ENCODE measurements around the gene BTRC.

DNA sequence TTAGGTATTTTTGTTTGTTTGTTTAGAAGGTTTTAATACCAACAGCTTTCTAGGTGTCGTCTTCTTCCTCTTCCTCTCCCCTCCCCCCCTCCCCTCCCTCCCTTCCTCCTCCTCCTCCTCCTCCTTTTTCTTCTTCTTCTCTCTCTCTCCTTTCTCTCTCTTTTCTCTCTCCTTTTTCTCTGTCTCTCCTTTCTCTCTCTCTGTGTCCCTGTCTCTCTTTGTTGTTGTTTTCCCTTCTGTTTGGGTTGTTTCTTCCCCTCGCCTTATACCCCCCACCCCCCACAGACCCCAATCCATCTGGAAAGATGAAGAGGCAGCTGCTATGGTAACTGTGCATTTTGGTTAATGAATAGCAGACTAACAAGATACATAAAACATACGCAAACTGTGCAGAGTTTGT is 75.5 kb downstream of the BTRC start:
- TF ChIP-seq, protein P1, sequence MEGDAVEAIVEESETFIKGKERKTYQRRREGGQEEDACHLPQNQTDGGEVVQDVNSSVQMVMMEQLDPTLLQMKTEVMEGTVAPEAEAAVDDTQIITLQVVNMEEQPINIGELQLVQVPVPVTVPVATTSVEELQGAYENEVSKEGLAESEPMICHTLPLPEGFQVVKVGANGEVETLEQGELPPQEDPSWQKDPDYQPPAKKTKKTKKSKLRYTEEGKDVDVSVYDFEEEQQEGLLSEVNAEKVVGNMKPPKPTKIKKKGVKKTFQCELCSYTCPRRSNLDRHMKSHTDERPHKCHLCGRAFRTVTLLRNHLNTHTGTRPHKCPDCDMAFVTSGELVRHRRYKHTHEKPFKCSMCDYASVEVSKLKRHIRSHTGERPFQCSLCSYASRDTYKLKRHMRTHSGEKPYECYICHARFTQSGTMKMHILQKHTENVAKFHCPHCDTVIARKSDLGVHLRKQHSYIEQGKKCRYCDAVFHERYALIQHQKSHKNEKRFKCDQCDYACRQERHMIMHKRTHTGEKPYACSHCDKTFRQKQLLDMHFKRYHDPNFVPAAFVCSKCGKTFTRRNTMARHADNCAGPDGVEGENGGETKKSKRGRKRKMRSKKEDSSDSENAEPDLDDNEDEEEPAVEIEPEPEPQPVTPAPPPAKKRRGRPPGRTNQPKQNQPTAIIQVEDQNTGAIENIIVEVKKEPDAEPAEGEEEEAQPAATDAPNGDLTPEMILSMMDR (IDR thresholded peaks at IDR 0.05; ENCODE audit: insufficient read depth, low read length, poor library complexity, severe bottlenecking) = no peak
- TF ChIP-seq EZH2phosphoT487 (conservative IDR thresholded peaks at IDR 0.05; ENCODE audit: low read length) = no peak
